Measurements from ENCODE around the gene KCNQ4.

GRCh38 chr1:40749817-40750216, 33.8 kb upstream of the KCNQ4 start:
- TF ChIP-seq CTCF (IDR thresholded peaks at IDR 0.05; ENCODE audit: borderline replicate concordance, extremely low read depth, low read length, poor library complexity, severe bottlenecking) = no peak
- TF ChIP-seq EZH2 (IDR thresholded peaks at IDR 0.05; ENCODE audit: borderline replicate concordance, low read depth, low read length, severe bottlenecking) = no peak

Data from DND-41 (cell line).